IMR-90 (cell line): ENCODE measurements around the gene POMT2. TPM values are rescaled to one million over a fixed set of nuclear protein-coding genes. Genes with fewer than 3 reads are reported as not detected.
"Not testable (repeated sequence)": the region's sequence is repeated elsewhere in the genome, so short reads cannot be mapped to it uniquely, and the experiment has no call there.

Experiments
- ATAC-seq: fragments of 200-7000 bp; cut with Tn5 transposase; 2 replicates; pipeline ENCODE4 v1.9.1; 2020; ENCODE audit warnings: low read depth, mild to moderate bottlenecking, moderate library complexity
- BruUV-seq: library from RNA; stranded (reverse); fragments of 400-500 nt; replicated peaks from 2 replicates; lab custom pipeline; 2021; lab: Mats Ljungman, UMichigan
- CTCF ChIA-PET: fragments of 300-600 bp; formaldehyde crosslinking; extraction: SDS; loops from one replicate; lab custom pipeline; 2021; ENCODE audit warnings: antibody characterized with exemption; lab: Yijun Ruan, JAX
- POLR2A ChIA-PET: fragments of 300-600 bp; sonication (Branson Sonifier 250); formaldehyde crosslinking; loops from one replicate; lab custom pipeline; 2022; ENCODE audit warnings: antibody characterized with exemption; ENCODE audit not compliant: unreplicated experiment; lab: Charles Lee
- DNase-seq: peaks from one replicate; pipeline ENCODE4 v3.0.0; 2013
- H2AFZ ChIP-seq: replicated peaks from 2 replicates; pipeline ENCODE3; 2013; ENCODE audit warnings: low read length, mild to moderate bottlenecking; ENCODE audit not compliant: poor library complexity
- H2AK5ac ChIP-seq: 2 replicates; pipeline ENCODE4 v1.6.1; 2013; ENCODE audit warnings: low read depth, low read length, inconsistent platforms
- H2AK9ac ChIP-seq: replicated peaks from 2 replicates; pipeline ENCODE3; 2013; ENCODE audit warnings: mild to moderate bottlenecking, low read depth, low read length, moderate library complexity; ENCODE audit not compliant: poor library complexity
- H2BK120ac ChIP-seq: 2 replicates; pipeline ENCODE4 v1.6.1; 2013; ENCODE audit warnings: low read depth, low read length, inconsistent platforms
- H2BK15ac ChIP-seq: 3 replicates; pipeline ENCODE4 v1.6.1; 2013; ENCODE audit warnings: low read depth, low read length, inconsistent platforms
- H2BK20ac ChIP-seq: 2 replicates; pipeline ENCODE4 v1.6.1; 2013; ENCODE audit warnings: low read depth, mild to moderate bottlenecking, inconsistent platforms, low read length, moderate library complexity
- H2BK5ac ChIP-seq: 2 replicates; pipeline ENCODE4 v1.6.1; 2013; ENCODE audit warnings: mild to moderate bottlenecking, low read depth, low read length, inconsistent platforms; ENCODE audit not compliant: poor library complexity, severe bottlenecking
- H3K14ac ChIP-seq: replicated peaks from 2 replicates; pipeline ENCODE4 v1.6.1; 2013; ENCODE audit warnings: low read depth, low read length, inconsistent platforms
- H3K18ac ChIP-seq: 2 replicates; pipeline ENCODE4 v1.6.1; 2013; ENCODE audit warnings: low read depth, low read length, control low read depth
- H3K23ac ChIP-seq: 2 replicates; pipeline ENCODE4 v1.6.1; 2013; ENCODE audit warnings: low read depth, low read length, inconsistent platforms
- H3K27ac ChIP-seq: 2 replicates; pipeline ENCODE4 v1.5.1; 2013; ENCODE audit warnings: mild to moderate bottlenecking, control low read depth, low read length; ENCODE audit not compliant: insufficient read depth
- H3K27me3 ChIP-seq: 2 replicates; pipeline ENCODE4 v1.6.1; 2013; ENCODE audit warnings: low read length; ENCODE audit not compliant: control insufficient read depth, insufficient read depth
- H3K36me3 ChIP-seq: 2 replicates; pipeline ENCODE4 v1.6.1; 2013; ENCODE audit warnings: low read length, mixed read lengths; ENCODE audit not compliant: control insufficient read depth, insufficient read depth
- H3K4ac ChIP-seq: 2 replicates; pipeline ENCODE4 v1.6.1; 2013; ENCODE audit warnings: low read depth, low read length, inconsistent platforms
- H3K4me1 ChIP-seq: 2 replicates; pipeline ENCODE4 v1.6.1; 2013; ENCODE audit warnings: low read length, mixed read lengths; ENCODE audit not compliant: control insufficient read depth, insufficient read depth
- H3K4me2 ChIP-seq: 2 replicates; pipeline ENCODE4 v1.6.1; 2013; ENCODE audit warnings: low read depth, mild to moderate bottlenecking, control low read depth, low read length, moderate library complexity
- H3K4me3 ChIP-seq: 2 replicates; pipeline ENCODE4 v1.5.1; 2013; ENCODE audit warnings: low read depth, mild to moderate bottlenecking, control low read depth, low read length, moderate library complexity; ENCODE audit not compliant: insufficient read depth
- H3K56ac ChIP-seq: 2 replicates; pipeline ENCODE4 v1.6.1; 2013; ENCODE audit warnings: low read length, inconsistent platforms; ENCODE audit not compliant: insufficient read depth; ENCODE audit errors: extremely low read depth
- H3K79me1 ChIP-seq, 2 experiments: 2 replicates each; pipeline ENCODE4 v1.6.1; 2013; ENCODE audit warnings: low read length in 2 of 2, inconsistent platforms in 1 of 2, low read depth in 1 of 2
- H3K9ac ChIP-seq: 2 replicates; pipeline ENCODE4 v1.6.1; 2013; ENCODE audit warnings: low read depth, low read length, control low read depth
- H3K9me1 ChIP-seq: 2 replicates; pipeline ENCODE4 v1.6.1; 2013; ENCODE audit warnings: low read length, inconsistent platforms; ENCODE audit not compliant: insufficient read depth
- H3K9me3 ChIP-seq: 2 replicates; pipeline ENCODE4 v1.6.1; 2013; ENCODE audit warnings: low read length; ENCODE audit not compliant: control insufficient read depth, insufficient read depth
- H4K20me1 ChIP-seq: 2 replicates; pipeline ENCODE4 v1.6.1; 2013; ENCODE audit warnings: low read length, inconsistent platforms; ENCODE audit not compliant: insufficient read depth
- H4K5ac ChIP-seq: 2 replicates; pipeline ENCODE4 v1.6.1; 2013; ENCODE audit warnings: mild to moderate bottlenecking, low read depth, low read length, control low read depth
- H4K8ac ChIP-seq, 2 experiments: 2 replicates each; pipeline ENCODE4 v1.6.1; 2013; ENCODE audit warnings: low read depth in 2 of 2, low read length in 2 of 2, control low read depth in 1 of 2, inconsistent platforms in 1 of 2
- H4K91ac ChIP-seq: 2 replicates; pipeline ENCODE4 v1.6.1; 2013; ENCODE audit warnings: low read depth, low read length, inconsistent platforms; ENCODE audit not compliant: insufficient read depth
- WGBS, 2 experiments: methylation state at CpG; one replicate each; pipeline versions ENCODE4 v1.1.5 to v1.1.7; 2013; ENCODE audit warnings: missing lambda C conversion rate in 2 of 2; ENCODE audit not compliant: insufficient read length in 1 of 2; ENCODE audit errors: extremely low coverage in 2 of 2; 5-methylcytosine and 5-hydroxymethylcytosine counted together
- dilution Hi-C: fragments of 300-500 bp; cut with HindIII; formaldehyde crosslinking; loops from one replicate; pipeline ENCODE4 v1.14.3; 2018; ENCODE audit warnings: low sequenced_read_pairs; ENCODE audit not compliant: unreplicated experiment
- in situ Hi-C: fragments of 300-500 bp; cut with MboI; formaldehyde crosslinking; loops from 3 replicates; pipeline ENCODE4 v1.14.3; 2019; ENCODE audit warnings: low sequenced_read_pairs, inconsistent platforms, mixed read lengths
- intact Hi-C: fragments of 100-400 bp; cut with micrococcal nuclease; formaldehyde crosslinking; loops from 2 replicates; pipeline ENCODE4 v1.10.0; 2022
- polyA plus RNA-seq, 3 experiments: library from polyadenylated mRNA; depleted of rRNA; stranded (reverse); fragments of >200 nt; gene quantifications; 2 replicates each; pipeline ENCODE4 v1.2.3, GENCODE V29; 2012; ENCODE audit warnings: low replicate concordance in 1 of 3
- total RNA-seq: library from RNA; depleted of rRNA; stranded (reverse); fragments of >200 nt; gene quantifications from 2 replicates; pipeline ENCODE4 v1.2.3, GENCODE V29; 2012

Gene POMT2
- total and polyA plus RNA-seq, 2 of the 4 experiments (the other 2 are of a cell fraction) = 6.5 to 13.0 TPM

GRCh38 chr14:77337255-77337654, 16.6 kb upstream of the POMT2 start:
- H2AK9ac ChIP-seq, H3K4ac ChIP-seq, ATAC-seq, H4K20me1 ChIP-seq, H4K8ac ChIP-seq, H3K9ac ChIP-seq, H3K56ac ChIP-seq, H2BK120ac ChIP-seq, H3K23ac ChIP-seq, H3K4me1 ChIP-seq, H2AFZ ChIP-seq, H2BK15ac ChIP-seq, in situ Hi-C loops, H3K36me3 ChIP-seq, DNase-seq, H4K5ac ChIP-seq, intact Hi-C loops, H3K4me3 ChIP-seq, POLR2A ChIA-PET, H3K14ac ChIP-seq, dilution Hi-C loops, H3K27ac ChIP-seq, H3K27me3 ChIP-seq, H2AK5ac ChIP-seq, H3K79me1 ChIP-seq, H3K9me1 ChIP-seq, BruUV-seq, H2BK5ac ChIP-seq, H4K91ac ChIP-seq, H3K9me3 ChIP-seq, H2BK20ac ChIP-seq, H3K4me2 ChIP-seq, H3K18ac ChIP-seq: not testable (repeated sequence)
- 96% methylated on average over 7 of the region's 9 CpGs; no CpG with 5 or more reads in 1 of the 2 experiments for WGBS, 2 experiments
- CTCF ChIA-PET = interaction anchor here (0.7 to 1.0 kb wide), 2 partner anchors 17 to 21 kb away, joined by 3 to 9 read pairs; no protein-coding TSS in a partner anchor
